Cardiac fibroblast (primary cell): ENCODE data around the gene RFT1.

Experiments
- DNase-seq, 2 donors: peaks; one replicate each; pipeline versions ENCODE4 v3.0.0 to v3.0.0-alpha.2; 2010; ENCODE audit warnings: low read depth in 2 of 2
- H3K4me3 ChIP-seq, 2 donors: replicated peaks in 1 of 2; 1 replicate in 1 of 2; 2 replicates in 1 of 2; pipeline ENCODE4 v1.5.1; 2011; ENCODE audit warnings: low read depth in 2 of 2, low read length in 2 of 2, mild to moderate bottlenecking in 2 of 2, moderate library complexity in 1 of 2
- CTCF ChIP-seq: IDR thresholded peaks from one replicate; pipeline ENCODE4 v1.5.1; 2011; ENCODE audit warnings: low read depth, mild to moderate bottlenecking, low read length, inconsistent platforms

RFT1 gene

GRCh38 chr3:53130179-53131061, at the start of gene RFT1:
Gene RFT1 (minus strand): TSS chr3:53130435. CDS start chr3:53130400, 35 bp downstream.
- peak; percentile 97 for DNase-seq
- peak; percentile 13 for TF ChIP-seq CTCF
- peak within 1 kb of the TSS; percentile 96 to 98 for H3K4me3 ChIP-seq

- no peak for DNase-seq
- TF ChIP-seq CTCF: no peak
These were observed 49.3 kb upstream of the RFT1 start for GRCh38 chr3:53179580-53179979.

GRCh38 chr3:53178246-53178645, 48.0 kb upstream of the RFT1 start:
- DNase-seq: no peak
- H3K4me3 ChIP-seq: no peak overlapping the region
- TF ChIP-seq CTCF: no peak

More at GRCh38 chr3:53179580-53179979, 49.3 kb upstream of the RFT1 start:
- no peak overlapping the region for H3K4me3 ChIP-seq

GRCh38 chr3:53175613-53176540, 45.6 kb upstream of the RFT1 start:
- no peak for DNase-seq
- H3K4me3 ChIP-seq: no peak overlapping the region
- TF ChIP-seq CTCF: no peak

GRCh38 chr3:53174346-53175250, 44.4 kb upstream of the RFT1 start:
- no peak for DNase-seq
- TF ChIP-seq CTCF: no peak
- no peak overlapping the region for H3K4me3 ChIP-seq

GRCh38 chr3:53173107-53173506, 42.9 kb upstream of the RFT1 start:
- no peak for DNase-seq
- TF ChIP-seq CTCF: no peak
- no peak overlapping the region for H3K4me3 ChIP-seq
